HepG2 (cell line): Measurements from ENCODE around the gene PTPRQ. TPM values are rescaled to one million over a fixed set of nuclear protein-coding genes. Genes with fewer than 3 reads are reported as not detected.

ENCODE experiments used
- ATAC-seq: fragments of 200-7000 bp; cut with Tn5 transposase; 3 replicates; pipeline ENCODE4 v1.9.1; 2020; ENCODE audit warnings: mild to moderate bottlenecking, moderate library complexity
- BruUV-seq: library from RNA; stranded (reverse); fragments of 400-500 nt; replicated peaks from 2 replicates; lab custom pipeline; 2021; lab: Mats Ljungman, UMichigan
- CTCF ChIA-PET: fragments of 300-600 bp; formaldehyde crosslinking; extraction: SDS; loops from one replicate; lab custom pipeline; 2021; ENCODE audit warnings: low total read pairs, inconsistent platforms, low intra/inter-chr PET ratio; lab: Yijun Ruan, JAX
- POLR2A ChIA-PET: fragments of 350-600 bp; sonication (Branson Sonifier 250); formaldehyde crosslinking; loops from one replicate; lab custom pipeline; 2020; ENCODE audit warnings: antibody characterized with exemption, inconsistent platforms; lab: Yijun Ruan, JAX
- DNase-seq: peaks from one replicate; pipeline ENCODE4 v3.0.0-alpha.2; 2015; ENCODE audit warnings: low spot score
- FAIRE-seq: peaks from 3 replicates; lab custom pipeline; 2011; peaks lifted over from hg19 to GRCh38; lab: Jason Lieb, UNC
- H2AFZ ChIP-seq: one replicate; pipeline ENCODE4 v1.6.1; 2011; ENCODE audit warnings: low read length, inconsistent platforms
- H3K27ac ChIP-seq: fragments of 300-600 bp; 3 replicates; pipeline ENCODE4 v1.8.0; 2011; ENCODE audit warnings: mixed run types, mild to moderate bottlenecking, mixed read lengths, low read length, inconsistent platforms; ENCODE audit not compliant: insufficient read depth; ENCODE audit errors: extremely low read length
- H3K27me3 ChIP-seq, 2 experiments: fragments of 200-600 bp in 1 of 2; 2 replicates in 1 of 2; 3 replicates in 1 of 2; pipeline versions ENCODE4 v1.6.0 to v1.8.0; 2011; ENCODE audit warnings: low read length in 2 of 2, mild to moderate bottlenecking in 2 of 2, moderate library complexity in 2 of 2, inconsistent platforms in 1 of 2; ENCODE audit not compliant: insufficient read depth in 2 of 2, control insufficient read depth in 1 of 2
- H3K36me3 ChIP-seq, 2 experiments: fragments of 200-600 bp in 1 of 2; replicated peaks in 1 of 2; 2 replicates in 1 of 2; 3 replicates in 1 of 2; pipeline versions ENCODE4 v1.5.1 to v1.8.0; 2011; ENCODE audit warnings: low read length in 2 of 2, inconsistent platforms in 1 of 2; ENCODE audit not compliant: insufficient read depth in 2 of 2, control insufficient read depth in 1 of 2
- H3K4me1 ChIP-seq: 2 replicates; pipeline ENCODE4 v1.5.1; 2012; ENCODE audit warnings: low read length, inconsistent platforms; ENCODE audit not compliant: insufficient read depth
- H3K4me2 ChIP-seq: 2 replicates; pipeline ENCODE4 v1.6.0; 2011; ENCODE audit warnings: low read depth, low read length, inconsistent platforms
- H3K4me3 ChIP-seq, 3 experiments: fragments of 200-600 bp in 1 of 3; sonication (generic), shearing (Covaris generic) in 1 of 3; replicated peaks in 1 of 3; 2 replicates each; pipeline ENCODE4 v1.5.1; 2011 to 2016; ENCODE audit warnings: low read length in 3 of 3, inconsistent platforms in 2 of 3, low read depth in 2 of 3, mild to moderate bottlenecking in 2 of 3, control low read depth in 1 of 3, mixed read lengths in 1 of 3; ENCODE audit not compliant: insufficient read depth in 1 of 3
- H3K79me2 ChIP-seq: one replicate; pipeline ENCODE4 v1.6.1; 2011; ENCODE audit warnings: low read length, inconsistent platforms; ENCODE audit not compliant: insufficient read depth
- H3K9ac ChIP-seq: 2 replicates; pipeline ENCODE4 v1.6.0; 2011; ENCODE audit warnings: mild to moderate bottlenecking, low read depth, low read length, inconsistent platforms; ENCODE audit not compliant: insufficient read depth
- H3K9me3 ChIP-seq: 2 replicates; pipeline ENCODE4 v1.5.1; 2012; ENCODE audit warnings: mild to moderate bottlenecking, low read length
- H4K20me1 ChIP-seq: 2 replicates; pipeline ENCODE4 v1.6.0; 2011; ENCODE audit warnings: inconsistent platforms, mild to moderate bottlenecking, low read length, moderate library complexity; ENCODE audit not compliant: insufficient read depth
- ETV5 ChIP-seq: IDR thresholded peaks from 2 replicates; pipeline ENCODE4 v1.6.1; 2018; ENCODE audit warnings: missing biosample characterization, missing genetic modification reagents, inconsistent platforms, borderline replicate concordance
- MBNL3 ChIP-seq: fragments of 250-450 bp; sonication (Bioruptor Pico); conservative IDR thresholded peaks from 2 replicates; pipeline ENCODE4 v1.8.0; 2022; ENCODE audit warnings: mild to moderate bottlenecking, inconsistent platforms
- POGZ ChIP-seq: sonication (generic); formaldehyde crosslinking; IDR thresholded peaks from 2 replicates; pipeline ENCODE4 v1.4.0; 2020; ENCODE audit warnings: mild to moderate bottlenecking, missing genetic modification reagents
- PPARG ChIP-seq: conservative IDR thresholded peaks from 2 replicates; pipeline ENCODE4 v1.6.1; 2016; ENCODE audit warnings: missing biosample characterization, missing genetic modification reagents
- U2AF1 ChIP-seq: fragments of 200-400 bp; formaldehyde crosslinking; optimal IDR thresholded peaks from 2 replicates; pipeline ENCODE3; 2017; ENCODE audit warnings: mild to moderate bottlenecking, low read depth, low read length
- ZNF335 ChIP-seq: sonication (generic); formaldehyde crosslinking; IDR thresholded peaks from 2 replicates; pipeline ENCODE4 v1.4.0; 2020; ENCODE audit warnings: missing genetic modification reagents
- ZNF619 ChIP-seq: sonication (generic); formaldehyde crosslinking; IDR thresholded peaks from 2 replicates; pipeline ENCODE4 v1.4.0; 2020; ENCODE audit warnings: mild to moderate bottlenecking, missing genetic modification reagents
- ZNF775 ChIP-seq: sonication (generic); formaldehyde crosslinking; IDR thresholded peaks from 2 replicates; pipeline ENCODE4 v1.4.0; 2020; ENCODE audit warnings: missing genetic modification reagents, mild to moderate bottlenecking, moderate library complexity, borderline replicate concordance
- WGBS: methylation state at CpG from one replicate; pipeline ENCODE4 v1.1.6; 2017; ENCODE audit warnings: low lambda C conversion rate; 5-methylcytosine and 5-hydroxymethylcytosine counted together
- in situ Hi-C: cut with HindIII; loops from 2 replicates; pipeline ENCODE4 v1.10.0; 2017; ENCODE audit warnings: low pct_unique_long_range_greater_than_20kb; ENCODE audit not compliant: extremely low pct_ligation_motif_present
- intact Hi-C: fragments of 100-400 bp; cut with micrococcal nuclease; formaldehyde crosslinking; loops from one replicate; pipeline ENCODE4 v1.10.0; 2022; ENCODE audit not compliant: unreplicated experiment
- polyA plus RNA-seq, 8 experiments: library from polyadenylated mRNA; depleted of rRNA in 3 of 8; stranded (reverse) in 7 of 8; unstranded in 1 of 8; fragments of >200 nt; fragmentation: Illumina TruSeq in 4 of 8; extraction: Trizol in 4 of 8; gene quantifications; 2 replicates each; pipeline versions ENCODE4 v1.2.1 to v1.2.3, GENCODE V29; 2011 to 2016; ENCODE audit warnings: low read depth in 4 of 8, missing spikeins in 1 of 8, mixed read lengths in 1 of 8; ENCODE audit not compliant: insufficient read depth in 1 of 8
- total RNA-seq, 5 experiments: library from RNA; depleted of rRNA; stranded (reverse); fragments of >200 nt; fragmentation: Illumina TruSeq; extraction: Trizol; gene quantifications; 2 replicates each; pipeline ENCODE4 v1.2.3, GENCODE V29; 2016; ENCODE audit warnings: low read depth in 1 of 5
- TF ChIP-seq, protein P1 (sequence below): sonication (generic); formaldehyde crosslinking; IDR thresholded peaks from 2 replicates; pipeline ENCODE4 v1.4.0; 2020; ENCODE audit warnings: missing genetic modification reagents, borderline replicate concordance
- TF ChIP-seq, protein P2 (sequence below): sonication (generic); formaldehyde crosslinking; IDR thresholded peaks from 2 replicates; pipeline ENCODE4 v1.4.0; 2020; ENCODE audit warnings: mild to moderate bottlenecking, missing genetic modification reagents
- TF ChIP-seq, protein P3 (sequence below): sonication (generic); formaldehyde crosslinking; IDR thresholded peaks from 2 replicates; pipeline ENCODE4 v1.4.0; 2020; ENCODE audit warnings: mild to moderate bottlenecking, low read depth, missing genetic modification reagents
- TF ChIP-seq, protein P4 (sequence below): IDR thresholded peaks from 2 replicates; pipeline ENCODE4 v1.4.0; 2020; ENCODE audit warnings: mild to moderate bottlenecking, missing genetic modification reagents
- TF ChIP-seq, protein P5 (sequence below): sonication (generic); formaldehyde crosslinking; conservative IDR thresholded peaks from 2 replicates; pipeline ENCODE4 v1.4.0; 2020; ENCODE audit warnings: missing genetic modification reagents

The PTPRQ gene
- total and polyA plus RNA-seq, 2 of the 13 experiments (the other 11 are each of a cell fraction or from before 2014, with no cell fraction given): not detected

DNA sequence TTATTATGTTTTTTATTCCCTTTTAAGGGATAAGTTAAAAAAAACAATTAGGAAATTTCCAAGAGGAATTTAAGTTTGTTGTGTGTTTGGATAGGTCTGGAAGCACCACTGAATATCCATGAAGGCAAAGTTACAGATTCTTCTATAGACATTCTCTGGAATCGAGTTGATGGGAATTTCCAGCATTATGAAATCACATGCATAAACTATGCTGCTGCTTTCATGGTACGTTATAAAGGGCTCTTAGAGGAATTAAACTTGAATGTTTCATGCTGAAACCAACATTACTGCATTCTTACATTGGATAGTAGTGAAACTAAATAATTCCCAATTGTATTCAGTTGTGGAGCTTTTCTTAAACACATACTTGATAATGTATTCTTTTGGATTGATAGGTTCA is 21.5 kb upstream of the PTPRQ start (continued):
- TF ChIP-seq, protein P1, sequence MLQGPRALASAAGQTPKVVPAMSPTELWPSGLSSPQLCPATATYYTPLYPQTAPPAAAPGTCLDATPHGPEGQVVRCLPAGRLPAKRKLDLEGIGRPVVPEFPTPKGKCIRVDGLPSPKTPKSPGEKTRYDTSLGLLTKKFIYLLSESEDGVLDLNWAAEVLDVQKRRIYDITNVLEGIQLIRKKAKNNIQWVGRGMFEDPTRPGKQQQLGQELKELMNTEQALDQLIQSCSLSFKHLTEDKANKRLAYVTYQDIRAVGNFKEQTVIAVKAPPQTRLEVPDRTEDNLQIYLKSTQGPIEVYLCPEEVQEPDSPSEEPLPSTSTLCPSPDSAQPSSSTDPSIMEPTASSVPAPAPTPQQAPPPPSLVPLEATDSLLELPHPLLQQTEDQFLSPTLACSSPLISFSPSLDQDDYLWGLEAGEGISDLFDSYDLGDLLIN (CRISPR knock-in tag): no peak
- TF ChIP-seq MBNL3 (CRISPR knock-in tag): no peak

DNA sequence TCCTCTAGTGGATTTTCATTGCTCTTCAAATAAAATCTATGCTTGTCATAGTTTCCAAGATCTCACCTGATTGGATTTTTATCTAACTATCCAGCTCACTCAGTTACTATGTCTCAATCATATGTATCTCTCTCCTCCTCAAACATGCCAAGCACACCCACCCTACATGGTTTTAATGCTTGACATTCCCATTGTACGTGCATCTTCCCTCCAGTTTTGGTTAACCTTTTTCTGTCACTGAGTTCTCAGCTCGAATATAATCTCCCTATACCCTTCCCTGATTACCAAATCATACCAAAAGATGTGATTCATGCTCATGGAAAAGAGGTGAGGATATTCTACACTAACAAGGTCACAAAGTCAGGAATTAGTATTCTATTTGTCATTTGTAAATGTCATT is 12.0 kb upstream of the PTPRQ start:
- no TSS peak for BruUV-seq
- ATAC-seq (no peak), FAIRE-seq (no peak), DNase-seq (no peak)
- Histone ChIP-seq H4K20me1 (no peaks in the 10 kb centered on the region), H3K9me3 (no peaks in the 10 kb centered on the region), H3K79me2 (no peaks in the 10 kb centered on the region), H3K36me3 (no peaks in the 10 kb centered on the region), H2AFZ (no peak overlapping the region), H3K4me3 (no peak overlapping the region), H3K4me1 (no peaks in the 10 kb centered on the region), H3K4me2 (no peak overlapping the region), H3K27ac (no peak overlapping the region), H3K9ac (no peak overlapping the region), H3K27me3 (no peaks in the 10 kb centered on the region)
- in situ Hi-C loops (no loop called here), intact Hi-C loops (no loop called here)
- ChIA-PET CTCF (no interaction called here), POLR2A (no interaction called here)
- WGBS: 2% methylated on average over 2 of the region's 2 CpGs
- TF ChIP-seq POGZ (CRISPR knock-in tag) (no peak), ZNF619 (CRISPR knock-in tag) (no peak), ETV5 (CRISPR knock-in tag) (no peak), PPARG (no peak), U2AF1 (no peak), ZNF335 (CRISPR knock-in tag) (no peak), ZNF775 (CRISPR knock-in tag) (no peak)
- TF ChIP-seq, protein P2, sequence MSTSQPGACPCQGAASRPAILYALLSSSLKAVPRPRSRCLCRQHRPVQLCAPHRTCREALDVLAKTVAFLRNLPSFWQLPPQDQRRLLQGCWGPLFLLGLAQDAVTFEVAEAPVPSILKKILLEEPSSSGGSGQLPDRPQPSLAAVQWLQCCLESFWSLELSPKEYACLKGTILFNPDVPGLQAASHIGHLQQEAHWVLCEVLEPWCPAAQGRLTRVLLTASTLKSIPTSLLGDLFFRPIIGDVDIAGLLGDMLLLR (CRISPR knock-in tag): no peak
- TF ChIP-seq, protein P3, sequence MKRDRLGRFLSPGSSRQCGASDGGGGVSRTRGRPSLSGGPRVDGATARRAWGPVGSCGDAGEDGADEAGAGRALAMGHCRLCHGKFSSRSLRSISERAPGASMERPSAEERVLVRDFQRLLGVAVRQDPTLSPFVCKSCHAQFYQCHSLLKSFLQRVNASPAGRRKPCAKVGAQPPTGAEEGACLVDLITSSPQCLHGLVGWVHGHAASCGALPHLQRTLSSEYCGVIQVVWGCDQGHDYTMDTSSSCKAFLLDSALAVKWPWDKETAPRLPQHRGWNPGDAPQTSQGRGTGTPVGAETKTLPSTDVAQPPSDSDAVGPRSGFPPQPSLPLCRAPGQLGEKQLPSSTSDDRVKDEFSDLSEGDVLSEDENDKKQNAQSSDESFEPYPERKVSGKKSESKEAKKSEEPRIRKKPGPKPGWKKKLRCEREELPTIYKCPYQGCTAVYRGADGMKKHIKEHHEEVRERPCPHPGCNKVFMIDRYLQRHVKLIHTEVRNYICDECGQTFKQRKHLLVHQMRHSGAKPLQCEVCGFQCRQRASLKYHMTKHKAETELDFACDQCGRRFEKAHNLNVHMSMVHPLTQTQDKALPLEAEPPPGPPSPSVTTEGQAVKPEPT (CRISPR knock-in tag): no peak
- TF ChIP-seq, protein P4, sequence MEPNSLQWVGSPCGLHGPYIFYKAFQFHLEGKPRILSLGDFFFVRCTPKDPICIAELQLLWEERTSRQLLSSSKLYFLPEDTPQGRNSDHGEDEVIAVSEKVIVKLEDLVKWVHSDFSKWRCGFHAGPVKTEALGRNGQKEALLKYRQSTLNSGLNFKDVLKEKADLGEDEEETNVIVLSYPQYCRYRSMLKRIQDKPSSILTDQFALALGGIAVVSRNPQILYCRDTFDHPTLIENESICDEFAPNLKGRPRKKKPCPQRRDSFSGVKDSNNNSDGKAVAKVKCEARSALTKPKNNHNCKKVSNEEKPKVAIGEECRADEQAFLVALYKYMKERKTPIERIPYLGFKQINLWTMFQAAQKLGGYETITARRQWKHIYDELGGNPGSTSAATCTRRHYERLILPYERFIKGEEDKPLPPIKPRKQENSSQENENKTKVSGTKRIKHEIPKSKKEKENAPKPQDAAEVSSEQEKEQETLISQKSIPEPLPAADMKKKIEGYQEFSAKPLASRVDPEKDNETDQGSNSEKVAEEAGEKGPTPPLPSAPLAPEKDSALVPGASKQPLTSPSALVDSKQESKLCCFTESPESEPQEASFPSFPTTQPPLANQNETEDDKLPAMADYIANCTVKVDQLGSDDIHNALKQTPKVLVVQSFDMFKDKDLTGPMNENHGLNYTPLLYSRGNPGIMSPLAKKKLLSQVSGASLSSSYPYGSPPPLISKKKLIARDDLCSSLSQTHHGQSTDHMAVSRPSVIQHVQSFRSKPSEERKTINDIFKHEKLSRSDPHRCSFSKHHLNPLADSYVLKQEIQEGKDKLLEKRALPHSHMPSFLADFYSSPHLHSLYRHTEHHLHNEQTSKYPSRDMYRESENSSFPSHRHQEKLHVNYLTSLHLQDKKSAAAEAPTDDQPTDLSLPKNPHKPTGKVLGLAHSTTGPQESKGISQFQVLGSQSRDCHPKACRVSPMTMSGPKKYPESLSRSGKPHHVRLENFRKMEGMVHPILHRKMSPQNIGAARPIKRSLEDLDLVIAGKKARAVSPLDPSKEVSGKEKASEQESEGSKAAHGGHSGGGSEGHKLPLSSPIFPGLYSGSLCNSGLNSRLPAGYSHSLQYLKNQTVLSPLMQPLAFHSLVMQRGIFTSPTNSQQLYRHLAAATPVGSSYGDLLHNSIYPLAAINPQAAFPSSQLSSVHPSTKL (CRISPR knock-in tag): no peak
- TF ChIP-seq, protein P5, sequence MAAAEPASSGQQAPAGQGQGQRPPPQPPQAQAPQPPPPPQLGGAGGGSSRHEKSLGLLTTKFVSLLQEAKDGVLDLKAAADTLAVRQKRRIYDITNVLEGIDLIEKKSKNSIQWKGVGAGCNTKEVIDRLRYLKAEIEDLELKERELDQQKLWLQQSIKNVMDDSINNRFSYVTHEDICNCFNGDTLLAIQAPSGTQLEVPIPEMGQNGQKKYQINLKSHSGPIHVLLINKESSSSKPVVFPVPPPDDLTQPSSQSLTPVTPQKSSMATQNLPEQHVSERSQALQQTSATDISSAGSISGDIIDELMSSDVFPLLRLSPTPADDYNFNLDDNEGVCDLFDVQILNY: no peak
